Measurements from ENCODE around the gene UAP1.

Gene UAP1

DNA sequence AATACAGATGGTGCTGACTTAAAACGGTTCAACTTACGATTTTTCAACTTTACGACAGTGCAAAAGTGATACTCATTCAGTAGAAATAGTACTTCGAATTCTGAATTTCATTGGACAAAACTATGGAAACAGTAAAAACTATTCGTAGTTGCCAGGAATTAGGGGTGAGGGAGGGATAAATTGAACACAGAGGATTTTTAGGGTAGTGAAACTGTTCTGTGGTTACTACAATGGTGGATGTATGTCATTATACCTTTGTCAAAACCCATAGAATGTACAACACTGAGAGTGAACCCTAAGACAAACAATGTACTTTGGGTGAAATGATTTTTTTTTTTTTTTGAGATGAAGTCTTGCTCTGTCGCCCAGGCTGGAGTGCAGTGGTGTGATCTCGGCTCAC is 78.2 kb downstream of the UAP1 start:
- Histone ChIP-seq H3K4me2 (ENCODE audit: low read depth, low read length, poor library complexity, severe bottlenecking) (no peak overlapping the region), H3F3A (ENCODE audit: low read depth) (no peaks in the 10 kb centered on the region), H3K27me3 (ENCODE audit: insufficient read depth, low read length, poor library complexity, severe bottlenecking) (no peaks in the 10 kb centered on the region), H4K20me1 (ENCODE audit: insufficient read depth, low read length, poor library complexity, severe bottlenecking) (no peaks in the 10 kb centered on the region), H3K4me1 (ENCODE audit: insufficient read depth, low read length, poor library complexity, severe bottlenecking) (no peaks in the 10 kb centered on the region), H3K4me3 (ENCODE audit: low read length, poor library complexity, severe bottlenecking) (no peak overlapping the region), H3K9me3 (ENCODE audit: insufficient read depth, low read depth, low read length) (no peaks in the 10 kb centered on the region), H3K9ac (ENCODE audit: low read depth, low read length, poor library complexity, severe bottlenecking) (no peak overlapping the region), H3K9me2 (replicated peaks; ENCODE audit: low read depth, low read length) (no peaks in the 10 kb centered on the region), H2AFZ (ENCODE audit: low read length) (no peak overlapping the region), H3K36me3 (ENCODE audit: insufficient read depth, low read length) (no peaks in the 10 kb centered on the region), H3K79me2 (ENCODE audit: insufficient read depth, low read length) (no peaks in the 10 kb centered on the region)
- TF ChIP-seq, protein P1, sequence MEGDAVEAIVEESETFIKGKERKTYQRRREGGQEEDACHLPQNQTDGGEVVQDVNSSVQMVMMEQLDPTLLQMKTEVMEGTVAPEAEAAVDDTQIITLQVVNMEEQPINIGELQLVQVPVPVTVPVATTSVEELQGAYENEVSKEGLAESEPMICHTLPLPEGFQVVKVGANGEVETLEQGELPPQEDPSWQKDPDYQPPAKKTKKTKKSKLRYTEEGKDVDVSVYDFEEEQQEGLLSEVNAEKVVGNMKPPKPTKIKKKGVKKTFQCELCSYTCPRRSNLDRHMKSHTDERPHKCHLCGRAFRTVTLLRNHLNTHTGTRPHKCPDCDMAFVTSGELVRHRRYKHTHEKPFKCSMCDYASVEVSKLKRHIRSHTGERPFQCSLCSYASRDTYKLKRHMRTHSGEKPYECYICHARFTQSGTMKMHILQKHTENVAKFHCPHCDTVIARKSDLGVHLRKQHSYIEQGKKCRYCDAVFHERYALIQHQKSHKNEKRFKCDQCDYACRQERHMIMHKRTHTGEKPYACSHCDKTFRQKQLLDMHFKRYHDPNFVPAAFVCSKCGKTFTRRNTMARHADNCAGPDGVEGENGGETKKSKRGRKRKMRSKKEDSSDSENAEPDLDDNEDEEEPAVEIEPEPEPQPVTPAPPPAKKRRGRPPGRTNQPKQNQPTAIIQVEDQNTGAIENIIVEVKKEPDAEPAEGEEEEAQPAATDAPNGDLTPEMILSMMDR (conservative IDR thresholded peaks at IDR 0.05; ENCODE audit: low read length): no peak
- no peak for TF ChIP-seq EZH2phosphoT487 (IDR thresholded peaks at IDR 0.05; ENCODE audit: borderline replicate concordance)

DNA sequence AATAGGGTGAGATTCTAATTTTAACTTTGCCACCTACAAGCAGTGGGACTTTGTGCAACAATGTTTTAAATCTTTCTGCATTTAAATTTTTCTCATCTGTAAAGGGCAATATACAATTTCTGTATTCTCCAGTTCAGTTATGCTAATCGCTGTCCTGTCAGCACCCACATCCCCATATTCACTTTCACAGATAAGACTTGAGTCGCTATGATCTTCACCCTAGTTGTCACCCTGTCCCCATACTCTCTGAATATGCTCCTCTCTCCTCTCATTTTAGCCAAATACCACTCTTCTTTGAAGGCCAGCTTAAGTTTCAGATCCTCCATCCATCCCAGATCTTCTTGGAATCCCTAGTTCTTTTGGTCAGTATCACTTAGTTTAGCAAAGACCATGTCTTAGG is 79.6 kb downstream of the UAP1 start:
- H3K9me2 ChIP-seq (replicated peaks; ENCODE audit: low read depth, low read length): no peaks in the 10 kb centered on the region

DNA sequence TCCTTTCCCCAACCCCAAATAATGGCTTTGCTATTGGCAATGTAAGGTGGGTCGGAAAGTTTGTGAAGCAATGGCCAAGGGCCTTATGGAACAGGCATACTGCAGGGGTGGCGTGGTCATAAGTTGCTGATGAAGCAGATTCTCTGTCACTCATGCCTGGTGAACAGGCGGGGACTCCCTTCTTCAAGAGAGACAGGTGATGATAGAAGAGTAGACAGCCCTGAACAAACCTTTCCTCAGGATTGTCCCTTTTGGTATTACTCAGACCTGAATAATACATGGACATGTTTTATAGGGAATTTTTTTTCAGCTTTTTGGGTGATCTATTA is 83.4 kb downstream of the UAP1 start:
- Histone ChIP-seq H3K9ac (ENCODE audit: low read depth, low read length, poor library complexity, severe bottlenecking) (no peak overlapping the region), H2AFZ (ENCODE audit: low read length) (no peak overlapping the region), H3K4me1 (ENCODE audit: insufficient read depth, low read length, poor library complexity, severe bottlenecking) (no peaks in the 10 kb centered on the region), H3K9me3 (ENCODE audit: insufficient read depth, low read depth, low read length) (no peaks in the 10 kb centered on the region), H3K4me3 (ENCODE audit: low read length, poor library complexity, severe bottlenecking) (no peak overlapping the region), H3F3A (ENCODE audit: low read depth) (no peaks in the 10 kb centered on the region), H3K9me2 (replicated peaks; ENCODE audit: low read depth, low read length) (no peaks in the 10 kb centered on the region), H3K79me2 (ENCODE audit: insufficient read depth, low read length) (no peaks in the 10 kb centered on the region), H4K20me1 (ENCODE audit: insufficient read depth, low read length, poor library complexity, severe bottlenecking) (no peaks in the 10 kb centered on the region), H3K36me3 (ENCODE audit: insufficient read depth, low read length) (no peaks in the 10 kb centered on the region), H3K4me2 (ENCODE audit: low read depth, low read length, poor library complexity, severe bottlenecking) (no peak overlapping the region), H3K27me3 (ENCODE audit: insufficient read depth, low read length, poor library complexity, severe bottlenecking) (no peaks in the 10 kb centered on the region)
- TF ChIP-seq EZH2phosphoT487 (IDR thresholded peaks at IDR 0.05; ENCODE audit: borderline replicate concordance): no peak
- TF ChIP-seq, protein P1 (conservative IDR thresholded peaks at IDR 0.05; ENCODE audit: low read length): no peak

More for the DNA sequence above, 79.6 kb downstream of the UAP1 start:
- H3K36me3 ChIP-seq (ENCODE audit: insufficient read depth, low read length): no peaks in the 10 kb centered on the region
- H4K20me1 ChIP-seq (ENCODE audit: insufficient read depth, low read length, poor library complexity, severe bottlenecking): no peaks in the 10 kb centered on the region
- H3K79me2 ChIP-seq (ENCODE audit: insufficient read depth, low read length): no peaks in the 10 kb centered on the region
- no peak overlapping the region for H3K4me2 ChIP-seq (ENCODE audit: low read depth, low read length, poor library complexity, severe bottlenecking)
- no peak overlapping the region for H3K9ac ChIP-seq (ENCODE audit: low read depth, low read length, poor library complexity, severe bottlenecking)
- H3F3A ChIP-seq (ENCODE audit: low read depth): no peaks in the 10 kb centered on the region
- no peak overlapping the region for H3K4me3 ChIP-seq (ENCODE audit: low read length, poor library complexity, severe bottlenecking)
- TF ChIP-seq EZH2phosphoT487 (IDR thresholded peaks at IDR 0.05; ENCODE audit: borderline replicate concordance): no peak
- TF ChIP-seq, protein P1 (conservative IDR thresholded peaks at IDR 0.05; ENCODE audit: low read length): no peak
- no peaks in the 10 kb centered on the region for H3K4me1 ChIP-seq (ENCODE audit: insufficient read depth, low read length, poor library complexity, severe bottlenecking)
- H2AFZ ChIP-seq (ENCODE audit: low read length): no peak overlapping the region
- H3K27me3 ChIP-seq (ENCODE audit: insufficient read depth, low read length, poor library complexity, severe bottlenecking): no peaks in the 10 kb centered on the region
- no peaks in the 10 kb centered on the region for H3K9me3 ChIP-seq (ENCODE audit: insufficient read depth, low read depth, low read length)

All from Loucy (cell line).